Pancreas (tissue), 10 donors: Measurements from ENCODE around the gene ZFP91. TPM values are rescaled to one million over a fixed set of nuclear protein-coding genes. Genes with fewer than 3 reads are reported as not detected.

ENCODE experiments used
- ATAC-seq, 4 donors: fragments of 200-7000 bp; cut with Tn5 transposase; one replicate each; pipeline versions ENCODE4 v1.8.0 to v1.9.1; 2020; ENCODE audit warnings: mild to moderate bottlenecking in 4 of 4, moderate library complexity in 4 of 4
- DNase-seq, 6 donors: peaks; one replicate each; pipeline ENCODE4 v3.0.0-alpha.2; 2020
- FAIRE-seq: peaks from 2 replicates; lab custom pipeline; 2012; peaks lifted over from hg19 to GRCh38; lab: Jason Lieb, UNC
- H3K27ac ChIP-seq, 4 donors: fragments of 200-600 bp; sonication (generic); 1 replicate in 3 of 4; 2 replicates in 1 of 4; pipeline versions ENCODE4 v1.5.0 to v1.8.0; 2020
- H3K27me3 ChIP-seq, 4 donors: fragments of 200-600 bp; one replicate each; pipeline ENCODE4 v1.8.0; 2021
- H3K36me3 ChIP-seq, 3 donors: fragments of 200-600 bp; sonication (generic) in 1 of 3; one replicate each; pipeline versions ENCODE4 v1.5.0 to v1.8.0; 2020 to 2021
- H3K4me1 ChIP-seq, 3 donors: fragments of 200-600 bp; one replicate each; pipeline ENCODE4 v1.8.0; 2021
- H3K4me3 ChIP-seq, 4 donors: fragments of 200-600 bp; sonication (generic) in 2 of 4; one replicate each; pipeline versions ENCODE4 v1.5.0 to v1.8.0; 2020 to 2021
- H3K9me3 ChIP-seq, 4 donors: fragments of 200-600 bp; one replicate each; pipeline ENCODE4 v1.8.0; 2021
- WGBS, 2 donors: extraction: QIAGEN DNeasy Blood & Tissue Kit; methylation state at CpG; one replicate each; pipeline ENCODE4 v1.1.7; 2013; 5-methylcytosine and 5-hydroxymethylcytosine counted together
- intact Hi-C, 3 donors: fragments of 100-400 bp; cut with DNase I; formaldehyde crosslinking; loops; one replicate each; pipeline versions ENCODE4 v1.11.1 to v1.14.2; 2022
- polyA plus RNA-seq, 2 donors: library from polyadenylated mRNA; stranded (reverse); fragments of 200-250 nt; gene quantifications; one replicate each; pipeline ENCODE4 v1.2.3, GENCODE V29; 2013
- total RNA-seq, 6 donors: library from RNA; stranded (reverse); fragmentation: NEBNext Ultra II Directional in 4 of 6; extraction: Animal tissue kit (Norgen Biotek cat#: 25700) in 4 of 6; gene quantifications; one replicate each; pipeline versions ENCODE4 v1.2.1 to v1.2.4, GENCODE V29; 2021 to 2023
- TF ChIP-seq, protein P1 (sequence below), 4 donors: fragments of 200-600 bp; sonication (generic) in 3 of 4; IDR thresholded peaks; one replicate each; pipeline versions ENCODE4 v1.5.0 to v1.8.0; 2021; ENCODE audit warnings: antibody characterized with exemption in 4 of 4
- donor health status: healthy with polysubstance abuse.
- donor health status: DM: no; HTN: no; CAD: no; lungs with moderate emphysema.
- donor health status: DM: no; HTN: no; CAD: no.
- donor health status: control.
- donor health status: control.
- donor health status: Bipolar disorder and iron deficiency.
- donor health status: DM: yes; HTN: yes; CAD: no.
- donor health status: DM: no; HTN: no; CAD: no.
- donor health status: DM: no; HTN: no; CAD: no.
- donor health status: DM: yes; HTN: yes; CAD: no.

The ZFP91 gene
- total and polyA plus RNA-seq, 8 donors = 6.3 to 23.0 (median 18.8) TPM

DNA sequence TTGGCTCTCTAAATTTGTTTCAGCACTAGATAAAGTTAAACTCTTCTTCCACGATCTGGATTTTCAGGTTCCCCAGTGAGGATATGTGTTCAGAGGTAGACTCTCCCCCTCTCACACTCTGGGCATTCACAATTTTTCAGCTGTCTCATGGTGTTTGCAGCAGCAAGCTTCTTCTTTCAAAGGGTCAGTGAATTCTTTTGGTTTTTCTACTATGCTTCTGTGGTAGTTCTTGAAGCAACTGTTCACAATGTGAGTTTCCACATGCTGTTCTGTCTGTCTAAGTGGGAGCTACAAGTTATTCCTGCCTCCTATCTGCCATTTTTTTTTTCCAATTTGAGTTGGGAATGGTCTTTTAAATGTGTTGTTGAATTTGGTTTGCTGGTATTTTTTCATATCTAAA lies 69.0 kb downstream of the ZFP91 start:
- no peak for DNase-seq
- Histone ChIP-seq H3K9me3 (no peaks in the 10 kb centered on the region), H3K36me3 (no peaks in the 10 kb centered on the region), H3K27ac (no peak overlapping the region), H3K4me1 (no peaks in the 10 kb centered on the region), H3K4me3 (no peak overlapping the region), H3K27me3 (no peaks in the 10 kb centered on the region)
- WGBS, 2 donors = 49 to 63% methylated on average over 1 of the region's 1 CpG
- TF ChIP-seq, protein P1, sequence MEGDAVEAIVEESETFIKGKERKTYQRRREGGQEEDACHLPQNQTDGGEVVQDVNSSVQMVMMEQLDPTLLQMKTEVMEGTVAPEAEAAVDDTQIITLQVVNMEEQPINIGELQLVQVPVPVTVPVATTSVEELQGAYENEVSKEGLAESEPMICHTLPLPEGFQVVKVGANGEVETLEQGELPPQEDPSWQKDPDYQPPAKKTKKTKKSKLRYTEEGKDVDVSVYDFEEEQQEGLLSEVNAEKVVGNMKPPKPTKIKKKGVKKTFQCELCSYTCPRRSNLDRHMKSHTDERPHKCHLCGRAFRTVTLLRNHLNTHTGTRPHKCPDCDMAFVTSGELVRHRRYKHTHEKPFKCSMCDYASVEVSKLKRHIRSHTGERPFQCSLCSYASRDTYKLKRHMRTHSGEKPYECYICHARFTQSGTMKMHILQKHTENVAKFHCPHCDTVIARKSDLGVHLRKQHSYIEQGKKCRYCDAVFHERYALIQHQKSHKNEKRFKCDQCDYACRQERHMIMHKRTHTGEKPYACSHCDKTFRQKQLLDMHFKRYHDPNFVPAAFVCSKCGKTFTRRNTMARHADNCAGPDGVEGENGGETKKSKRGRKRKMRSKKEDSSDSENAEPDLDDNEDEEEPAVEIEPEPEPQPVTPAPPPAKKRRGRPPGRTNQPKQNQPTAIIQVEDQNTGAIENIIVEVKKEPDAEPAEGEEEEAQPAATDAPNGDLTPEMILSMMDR (IDR thresholded peaks at IDR 0.05) = no peak
- no peak for ATAC-seq
- FAIRE-seq = no peak
- intact Hi-C loops = loop anchor here in 1 of 3 donors (10.0 kb wide), 1 partner anchor 137 kb away; no protein-coding TSS in a partner anchor

DNA sequence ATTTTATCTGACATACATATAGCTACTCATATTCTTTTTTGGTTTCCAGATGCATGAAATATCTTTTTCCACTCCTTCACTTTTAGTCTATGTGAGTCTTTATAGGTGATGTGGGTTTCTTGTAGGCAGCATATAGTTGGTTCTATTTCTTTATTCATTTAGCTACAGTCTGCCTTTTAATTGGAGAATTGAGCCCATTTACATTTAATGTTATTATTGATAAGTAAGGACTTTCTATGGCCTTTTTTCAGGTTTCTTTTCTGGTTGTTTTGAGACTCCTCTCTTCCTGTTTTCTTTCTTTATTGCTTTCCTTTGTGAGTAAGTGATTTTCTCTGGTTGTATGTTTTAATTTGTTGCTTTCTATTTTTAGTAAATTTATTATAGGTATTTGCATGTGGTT lies 70.8 kb downstream of the ZFP91 start:
- Histone ChIP-seq H3K36me3 (no peaks in the 10 kb centered on the region), H3K4me3 (no peak overlapping the region), H3K4me1 (no peaks in the 10 kb centered on the region), H3K27me3 (no peaks in the 10 kb centered on the region), H3K27ac (no peak overlapping the region), H3K9me3 (no peaks in the 10 kb centered on the region)
- TF ChIP-seq, protein P1 (IDR thresholded peaks at IDR 0.05) = no peak
- no peak for DNase-seq
- ATAC-seq = no peak
- FAIRE-seq = no peak
- intact Hi-C loops = loop anchor here in 1 of 3 donors (10.0 kb wide), 1 partner anchor 135 kb away; no protein-coding TSS in a partner anchor

DNA sequence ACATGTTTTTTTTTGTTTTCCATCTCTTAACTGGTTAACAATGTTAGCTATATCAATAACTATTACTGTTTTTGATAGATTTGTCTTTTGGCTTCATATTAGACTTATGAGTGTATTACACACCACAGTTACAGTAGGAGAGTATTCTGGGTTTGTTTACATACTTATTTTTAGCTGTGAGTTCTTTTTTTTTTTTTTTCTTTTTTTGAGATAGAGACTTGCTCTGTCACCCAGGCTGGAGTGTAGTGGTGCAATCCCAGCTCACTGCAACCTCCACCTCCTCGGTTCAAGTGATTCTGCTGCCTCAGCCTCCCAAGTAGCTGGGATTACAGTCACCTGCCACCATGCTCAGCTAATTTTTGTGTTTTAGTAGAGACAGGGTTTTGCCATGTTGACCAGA lies 71.6 kb downstream of the ZFP91 start:
- FAIRE-seq (no peak), DNase-seq (no peak), ATAC-seq (peak in 3 of 4 donors; percentile 39 to 69 (median 55))
- Histone ChIP-seq H3K36me3 (no peaks in the 10 kb centered on the region), H3K4me3 (no peak overlapping the region), H3K4me1 (no peaks in the 10 kb centered on the region), H3K9me3 (no peaks in the 10 kb centered on the region), H3K27ac (no peak overlapping the region), H3K27me3 (no peaks in the 10 kb centered on the region)
- TF ChIP-seq, protein P1 (IDR thresholded peaks at IDR 0.05) = no peak
- intact Hi-C loops = no loop called here
- 21 to 38% methylated on average over 1 of the region's 1 CpG for WGBS, 2 donors

DNA sequence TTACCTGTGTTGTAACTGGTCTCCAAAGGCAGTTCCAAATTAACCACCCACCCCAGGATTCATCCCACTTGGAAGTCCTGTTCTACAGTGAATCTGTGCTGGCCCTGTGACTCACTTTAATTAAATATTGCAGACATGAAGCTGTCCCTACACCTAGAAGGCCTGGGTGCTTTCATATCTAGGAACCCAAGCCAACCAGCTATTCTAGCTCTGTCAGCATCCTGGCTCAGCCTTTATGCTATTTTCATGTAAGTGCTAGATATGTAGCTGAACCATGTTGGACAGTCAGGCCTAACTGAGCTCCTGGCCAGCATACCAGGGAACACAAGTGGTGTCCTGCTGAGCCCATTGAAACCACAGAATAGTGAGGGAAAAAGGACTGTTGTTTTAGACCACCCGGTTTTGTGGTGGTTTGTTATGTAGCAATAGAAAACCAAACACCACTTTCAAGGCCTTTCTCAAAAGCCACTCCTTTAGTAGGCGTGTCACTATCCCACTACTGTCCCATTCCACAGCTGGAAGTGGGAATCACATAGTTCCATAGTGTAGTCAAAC lies 73.9 kb downstream of the ZFP91 start:
- 58 to 63% methylated on average over 2 of the region's 2 CpGs for WGBS, 2 donors
- DNase-seq = no peak
- no peak for ATAC-seq
- H3K9me3 ChIP-seq = no peaks in the 10 kb centered on the region
- TF ChIP-seq, protein P1 (IDR thresholded peaks at IDR 0.05) = no peak
- H3K4me3 ChIP-seq = no peak overlapping the region
- FAIRE-seq = no peak
- H3K27ac ChIP-seq = no peak overlapping the region
- H3K27me3 ChIP-seq = no peaks in the 10 kb centered on the region
- no peaks in the 10 kb centered on the region for H3K36me3 ChIP-seq
- peaks cover 0 to 6% (median 0%) of the 10 kb centered on the region in 3 donors for H3K4me1 ChIP-seq
- intact Hi-C loops = no loop called here
